ENCODE results near the gene SOX6.

The SOX6 gene

DNA sequence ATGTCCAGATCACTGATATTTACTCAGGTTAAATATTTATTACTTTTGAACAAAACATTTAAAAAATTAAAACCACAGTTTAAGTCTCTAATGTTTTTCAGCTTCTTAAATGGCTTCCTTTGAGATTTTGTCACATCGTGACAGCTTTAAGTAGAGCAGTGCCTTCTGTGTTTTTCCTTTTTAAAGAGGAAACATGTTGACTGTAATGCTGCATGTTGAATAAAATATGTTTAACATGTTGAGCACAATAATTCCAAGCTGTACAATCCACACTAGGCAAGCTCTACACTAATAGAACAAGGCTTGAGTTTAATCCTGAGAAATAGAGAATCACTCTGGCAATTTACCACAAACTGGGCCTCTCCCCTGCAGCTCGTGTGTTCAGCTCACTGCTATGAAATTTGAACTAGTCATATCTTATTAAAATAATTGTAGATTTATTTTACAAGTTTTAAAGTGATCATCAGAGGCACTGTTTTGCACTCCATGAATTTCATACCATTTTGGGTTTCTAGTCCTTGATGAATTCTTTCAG lies 368.3 kb downstream of the SOX6 start:
- no peak overlapping the region for H3K18ac ChIP-seq (ENCODE audit: low read length)
- H2BK120ac ChIP-seq (ENCODE audit: low read depth, low read length), result no peak overlapping the region

DNA sequence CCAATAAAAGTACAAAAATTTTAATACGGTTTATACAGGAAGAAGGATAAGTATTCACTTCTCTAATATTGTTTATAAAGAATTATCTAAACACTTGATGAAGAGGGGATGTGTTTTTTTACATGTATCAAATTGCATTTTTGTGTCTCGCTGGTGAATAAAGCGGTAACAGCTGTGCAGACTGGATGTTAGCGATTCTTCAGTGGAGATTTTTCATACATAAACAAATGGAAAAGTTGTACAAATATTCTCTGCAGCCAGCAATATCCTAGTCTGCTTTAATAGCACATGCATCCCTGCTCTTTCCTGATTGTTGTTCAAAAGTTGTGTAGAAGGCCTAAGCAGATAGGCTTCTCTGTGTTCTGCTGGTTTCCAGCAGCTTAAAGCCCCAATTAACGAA lies 369.3 kb downstream of the SOX6 start:
- peaks cover 0 to 1% of the 10 kb centered on the region in 2 donors for H3K36me3 ChIP-seq (replicated peaks in 1 of 2; ENCODE audit: control insufficient read depth in 2 of 2, insufficient read depth in 2 of 2, low read length in 2 of 2)
- no peak overlapping the region for H2AK5ac ChIP-seq (ENCODE audit: low read depth, low read length)
- no peak overlapping the region for H3K27ac ChIP-seq (replicated peaks; ENCODE audit: low read length)
- H3K9me3 ChIP-seq (replicated peaks in 1 of 2; ENCODE audit: control insufficient read depth in 2 of 2, insufficient read depth in 1 of 2, low read depth in 1 of 2, low read length in 2 of 2), result no peaks in the 10 kb centered on the region
- H2BK15ac ChIP-seq (ENCODE audit: low read length), result no peak overlapping the region
- WGBS, 2 donors (ENCODE audit: extremely low coverage in 2 of 2, insufficient read length in 2 of 2, insufficient replicate concordance in 1 of 2), result no CpG with 5 or more reads among the region's 5 CpGs
- H2BK12ac ChIP-seq (ENCODE audit: low read length), result no peak overlapping the region
- no peak overlapping the region for H4K8ac ChIP-seq (ENCODE audit: low read depth, low read length)
- H3K4me1 ChIP-seq (ENCODE audit: control insufficient read depth in 2 of 2, insufficient read depth in 1 of 2, low read depth in 1 of 2, low read length in 2 of 2), result peaks cover 0 to 3% of the 10 kb centered on the region in 2 donors
- H4K91ac ChIP-seq (ENCODE audit: low read depth, low read length, poor library complexity), result no peak overlapping the region
- H3K4me3 ChIP-seq (ENCODE audit: low read length in 2 of 2), result no peak overlapping the region
- H3K9ac ChIP-seq (ENCODE audit: low read depth, low read length, poor library complexity), result no peak overlapping the region
- no peak overlapping the region for H3K18ac ChIP-seq (ENCODE audit: low read length)
- no peak overlapping the region for H2AFZ ChIP-seq (ENCODE audit: low read length)
- H3K4me2 ChIP-seq (ENCODE audit: insufficient read depth, low read length, poor library complexity, severe bottlenecking), result no peak overlapping the region
- DNase-seq (ENCODE audit: low spot score), result no peak
- H3K4ac ChIP-seq (ENCODE audit: low read length), result no peak overlapping the region
- no peak overlapping the region for H3K23ac ChIP-seq (ENCODE audit: low read depth, low read length, poor library complexity)
- H3K27me3 ChIP-seq (ENCODE audit: control insufficient read depth in 3 of 3, insufficient read depth in 3 of 3, low read depth in 1 of 3, low read length in 3 of 3), result no peaks in the 10 kb centered on the region
- no peak overlapping the region for H3K14ac ChIP-seq (ENCODE audit: low read length)
- H2BK5ac ChIP-seq (ENCODE audit: low read length), result no peak overlapping the region
- H3K79me1 ChIP-seq (ENCODE audit: low read depth, low read length), result no peaks in the 10 kb centered on the region
- H2BK120ac ChIP-seq (ENCODE audit: low read depth, low read length), result no peak overlapping the region

More for the DNA sequence above, 368.3 kb downstream of the SOX6 start:
- H2BK5ac ChIP-seq (ENCODE audit: low read length), result no peak overlapping the region
- no peak overlapping the region for H2BK12ac ChIP-seq (ENCODE audit: low read length)
- no peak overlapping the region for H3K4ac ChIP-seq (ENCODE audit: low read length)
- H4K91ac ChIP-seq (ENCODE audit: low read depth, low read length, poor library complexity), result no peak overlapping the region
- no peak overlapping the region for H3K4me2 ChIP-seq (ENCODE audit: insufficient read depth, low read length, poor library complexity, severe bottlenecking)
- H3K27ac ChIP-seq (replicated peaks; ENCODE audit: low read length), result no peak overlapping the region
- no peaks in the 10 kb centered on the region for H3K79me1 ChIP-seq (ENCODE audit: low read depth, low read length)
- no peak overlapping the region for H3K23ac ChIP-seq (ENCODE audit: low read depth, low read length, poor library complexity)
- no peak overlapping the region for H2AK5ac ChIP-seq (ENCODE audit: low read depth, low read length)
- no peak overlapping the region for H3K9ac ChIP-seq (ENCODE audit: low read depth, low read length, poor library complexity)
- no peak overlapping the region for H3K14ac ChIP-seq (ENCODE audit: low read length)
- no peaks in the 10 kb centered on the region for H3K27me3 ChIP-seq (ENCODE audit: control insufficient read depth in 3 of 3, insufficient read depth in 3 of 3, low read depth in 1 of 3, low read length in 3 of 3)
- no peaks in the 10 kb centered on the region for H3K9me3 ChIP-seq (replicated peaks in 1 of 2; ENCODE audit: control insufficient read depth in 2 of 2, insufficient read depth in 1 of 2, low read depth in 1 of 2, low read length in 2 of 2)
- H3K4me1 ChIP-seq (ENCODE audit: control insufficient read depth in 2 of 2, insufficient read depth in 1 of 2, low read depth in 1 of 2, low read length in 2 of 2), result peaks cover 0 to 3% of the 10 kb centered on the region in 2 donors
- no CpG with 5 or more reads among the region's 2 CpGs for WGBS, 2 donors (ENCODE audit: extremely low coverage in 2 of 2, insufficient read length in 2 of 2, insufficient replicate concordance in 1 of 2)
- H4K8ac ChIP-seq (ENCODE audit: low read depth, low read length), result no peak overlapping the region
- H2AFZ ChIP-seq (ENCODE audit: low read length), result no peak overlapping the region
- peaks cover 0 to 1% of the 10 kb centered on the region in 2 donors for H3K36me3 ChIP-seq (replicated peaks in 1 of 2; ENCODE audit: control insufficient read depth in 2 of 2, insufficient read depth in 2 of 2, low read length in 2 of 2)
- no peak for DNase-seq (ENCODE audit: low spot score)
- H2BK15ac ChIP-seq (ENCODE audit: low read length), result no peak overlapping the region
- no peak overlapping the region for H3K4me3 ChIP-seq (ENCODE audit: low read length in 2 of 2)

- H3K4me1 ChIP-seq (ENCODE audit: control insufficient read depth in 2 of 2, insufficient read depth in 1 of 2, low read depth in 1 of 2, low read length in 2 of 2), result peaks cover 0 to 3% of the 10 kb centered on the region in 2 donors
- no peak overlapping the region for H3K27ac ChIP-seq (replicated peaks; ENCODE audit: low read length)
- peaks cover 0 to 1% of the 10 kb centered on the region in 2 donors for H3K36me3 ChIP-seq (replicated peaks in 1 of 2; ENCODE audit: control insufficient read depth in 2 of 2, insufficient read depth in 2 of 2, low read length in 2 of 2)
- H3K9ac ChIP-seq (ENCODE audit: low read depth, low read length, poor library complexity), result no peak overlapping the region
- no peak overlapping the region for H3K18ac ChIP-seq (ENCODE audit: low read length)
- no peak for DNase-seq (ENCODE audit: low spot score)
- no peak overlapping the region for H3K14ac ChIP-seq (ENCODE audit: low read length)
- H2BK120ac ChIP-seq (ENCODE audit: low read depth, low read length), result no peak overlapping the region
- no peak overlapping the region for H3K4me3 ChIP-seq (ENCODE audit: low read length in 2 of 2)
- no peak overlapping the region for H4K91ac ChIP-seq (ENCODE audit: low read depth, low read length, poor library complexity)
- H3K4ac ChIP-seq (ENCODE audit: low read length), result no peak overlapping the region
- no peaks in the 10 kb centered on the region for H3K9me3 ChIP-seq (replicated peaks in 1 of 2; ENCODE audit: control insufficient read depth in 2 of 2, insufficient read depth in 1 of 2, low read depth in 1 of 2, low read length in 2 of 2)
- no peaks in the 10 kb centered on the region for H3K79me1 ChIP-seq (ENCODE audit: low read depth, low read length)
- H2AK5ac ChIP-seq (ENCODE audit: low read depth, low read length), result no peak overlapping the region
- H2BK15ac ChIP-seq (ENCODE audit: low read length), result no peak overlapping the region
- no peak overlapping the region for H3K23ac ChIP-seq (ENCODE audit: low read depth, low read length, poor library complexity)
- H2AFZ ChIP-seq (ENCODE audit: low read length), result no peak overlapping the region
- no peak overlapping the region for H4K8ac ChIP-seq (ENCODE audit: low read depth, low read length)
- H3K27me3 ChIP-seq (ENCODE audit: control insufficient read depth in 3 of 3, insufficient read depth in 3 of 3, low read depth in 1 of 3, low read length in 3 of 3), result no peaks in the 10 kb centered on the region
- H2BK12ac ChIP-seq (ENCODE audit: low read length), result no peak overlapping the region
- no peak overlapping the region for H3K4me2 ChIP-seq (ENCODE audit: insufficient read depth, low read length, poor library complexity, severe bottlenecking)
- no peak overlapping the region for H2BK5ac ChIP-seq (ENCODE audit: low read length)
Observed at GRCh38 chr11:15985860-15986139, 370.5 kb downstream of the SOX6 start.

GRCh38 chr11:15985127-15985859 lies 371.1 kb downstream of the SOX6 start:
- Histone ChIP-seq H3K4ac (ENCODE audit: low read length) (no peak overlapping the region), H2AFZ (ENCODE audit: low read length) (no peak overlapping the region), H3K36me3 (replicated peaks in 1 of 2; ENCODE audit: control insufficient read depth in 2 of 2, insufficient read depth in 2 of 2, low read length in 2 of 2) (peaks cover 0 to 1% of the 10 kb centered on the region in 2 donors), H2BK12ac (ENCODE audit: low read length) (no peak overlapping the region), H3K27me3 (ENCODE audit: control insufficient read depth in 3 of 3, insufficient read depth in 3 of 3, low read depth in 1 of 3, low read length in 3 of 3) (no peaks in the 10 kb centered on the region), H3K14ac (ENCODE audit: low read length) (no peak overlapping the region), H2AK5ac (ENCODE audit: low read depth, low read length) (no peak overlapping the region), H2BK120ac (ENCODE audit: low read depth, low read length) (no peak overlapping the region), H3K4me3 (ENCODE audit: low read length in 2 of 2) (no peak overlapping the region), H3K18ac (ENCODE audit: low read length) (no peak overlapping the region), H2BK5ac (ENCODE audit: low read length) (no peak overlapping the region), H2BK15ac (ENCODE audit: low read length) (no peak overlapping the region), H3K4me2 (ENCODE audit: insufficient read depth, low read length, poor library complexity, severe bottlenecking) (no peak overlapping the region), H3K27ac (replicated peaks; ENCODE audit: low read length) (no peak overlapping the region), H4K8ac (ENCODE audit: low read depth, low read length) (no peak overlapping the region), H3K23ac (ENCODE audit: low read depth, low read length, poor library complexity) (no peak overlapping the region), H3K4me1 (ENCODE audit: control insufficient read depth in 2 of 2, insufficient read depth in 1 of 2, low read depth in 1 of 2, low read length in 2 of 2) (peaks cover 0 to 3% of the 10 kb centered on the region in 2 donors), H3K9ac (ENCODE audit: low read depth, low read length, poor library complexity) (no peak overlapping the region), H3K9me3 (replicated peaks in 1 of 2; ENCODE audit: control insufficient read depth in 2 of 2, insufficient read depth in 1 of 2, low read depth in 1 of 2, low read length in 2 of 2) (no peaks in the 10 kb centered on the region), H3K79me1 (ENCODE audit: low read depth, low read length) (no peaks in the 10 kb centered on the region), H4K91ac (ENCODE audit: low read depth, low read length, poor library complexity) (no peak overlapping the region)
- no peak for DNase-seq (ENCODE audit: low spot score)
- no CpG with 5 or more reads among the region's 1 CpG for WGBS, 2 donors (ENCODE audit: extremely low coverage in 2 of 2, insufficient read length in 2 of 2, insufficient replicate concordance in 1 of 2)

Measured in neuronal stem cell (in vitro differentiated cells).